ENCODE data around the gene TSTD1. TPM values are rescaled to one million over a fixed set of nuclear protein-coding genes. Genes with fewer than 3 reads are reported as not detected.

TSTD1 gene
- total RNA-seq (2014; rRNA removed; shearing (Covaris generic)): 94.9 and 102 TPM in 2 replicates
- 244 and 257 TPM in 2 replicates for polyA plus RNA-seq (2016; fragmentation: Nextera tagmentation; extraction: Ambion mirVana)
- long read RNA-seq, transcript TSTD1-204 (4 exons, 593 nt): major isoform, 34 of 66 reads
- long read RNA-seq, transcript TSTD1-203 (3 exons, 457 nt): minor isoform, 27 of 66 reads
- long read RNA-seq, partial matches to known transcripts: 0 of 66 reads
- long read RNA-seq, other reads (novel, unspliced or antisense): 2 of 66 reads

- Histone ChIP-seq H3K27me3 (ENCODE audit: insufficient read depth) (no peaks in the 10 kb centered on the region), H3K36me3 (ENCODE audit: insufficient read depth) (peaks cover 19% of the 10 kb centered on the region), H3K27ac (ENCODE audit: low read depth) (peak within 1 kb of the TSS; percentile 74), H3K4me3 (peak within 1 kb of the TSS; percentile 98), H3K4me1 (ENCODE audit: insufficient read depth) (peaks cover 36% of the 10 kb centered on the region), H2AFZ (peak within 1 kb of the TSS; percentile 89), H4K20me1 (replicated peaks; ENCODE audit: insufficient read depth) (no peaks in the 10 kb centered on the region; the same call in 1 of the 2 replicates), H3K79me2 (replicated peaks; ENCODE audit: insufficient read depth) (peaks cover 29% of the 10 kb centered on the region), H3K9me2 (ENCODE audit: insufficient read depth) (no peaks in the 10 kb centered on the region), H3F3A (replicated peaks; ENCODE audit: low read depth) (peaks cover 46% of the 10 kb centered on the region), H3K4me2 (peak within 1 kb of the TSS; percentile 96)
- Mint-ChIP-seq H3K27ac (peak within 1 kb of the TSS; percentile 96), H3K36me3 (ENCODE audit: low read depth) (peaks cover 43% of the 10 kb centered on the region), H3K4me1 (peaks cover 44% of the 10 kb centered on the region), H3K9me3 (no peaks in the 10 kb centered on the region; the same call in 2 of the 3 replicates), H3K27me3 (ENCODE audit: insufficient read depth, low read depth, poor library complexity) (peaks cover 8% of the 10 kb centered on the region), H3K4me3 (peak within 1 kb of the TSS; percentile 89)
- DNase-seq (ENCODE audit: low spot score) (peak; percentile 90), ATAC-seq (peak; percentile 84)
- TF ChIP-seq ZNF331 (CRISPR knock-in tag; IDR thresholded peaks at IDR 0.05; ENCODE audit: low read depth) (no peak), ZNF462 (CRISPR knock-in tag; IDR thresholded peaks at IDR 0.05) (no peak), NANOG (IDR thresholded peaks at IDR 0.05; ENCODE audit: borderline replicate concordance) (no peak), CREB1 (CRISPR knock-in tag; IDR thresholded peaks at IDR 0.05; ENCODE audit: low read depth) (no peak), REST (IDR thresholded peaks at IDR 0.05; ENCODE audit: unreplicated experiment) (no peak), POLR2AphosphoS5 (IDR thresholded peaks at IDR 0.05; ENCODE audit: low read depth) (peak; percentile 91)
Measured at GRCh38 chr1:161038523-161039153, at the start of gene TSTD1. Gene TSTD1, minus strand, starts transcription at chr1:161038964. Its CDS starts 75 bp downstream, at chr1:161038889.
